ENCODE data around the gene C20orf202. TPM values are rescaled to one million over a fixed set of nuclear protein-coding genes. Genes with fewer than 3 reads are reported as not detected.

The C20orf202 gene
- polyA plus RNA-seq, 1 of the 3 experiments (the other 2 are of a cell fraction), result not detected

DNA sequence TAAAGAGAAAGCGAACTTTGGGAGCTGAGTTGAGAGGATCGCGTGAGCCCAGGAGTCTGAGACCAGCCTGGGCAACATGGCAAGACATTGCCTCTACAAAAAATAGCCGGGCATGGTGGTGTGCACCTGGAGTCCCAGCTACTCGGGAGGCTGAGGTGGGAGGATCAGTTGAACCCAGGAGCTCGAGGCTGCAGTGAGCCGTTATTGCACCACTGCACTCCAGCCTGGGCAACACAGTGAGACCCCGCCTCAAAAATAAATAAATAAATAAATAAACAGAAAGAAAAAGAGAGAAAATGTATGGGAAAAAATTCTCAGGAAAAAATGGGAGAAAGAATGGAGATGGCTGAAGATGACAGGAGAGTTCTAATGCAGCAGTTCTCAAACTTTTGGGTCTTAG is 2.5 kb downstream of the C20orf202 start:
- Histone ChIP-seq H3K9me2 (no peaks in the 10 kb centered on the region), H3K4me1 (ENCODE audit: control insufficient read depth in 1 of 2, insufficient read depth in 2 of 2, low read depth in 1 of 2, low read length in 1 of 2) (no peaks in the 10 kb centered on the region), H3K4me3 (ENCODE audit: low read depth in 2 of 2, low read length in 1 of 2) (no peak overlapping the region), H3K9me3 (no peaks in the 10 kb centered on the region), H4K20me1 (ENCODE audit: insufficient read depth) (no peaks in the 10 kb centered on the region), H3K27ac (ENCODE audit: low read depth in 2 of 2, low read length in 1 of 2) (no peak overlapping the region), H2AFZ (ENCODE audit: low read depth) (no peak overlapping the region), H3K9ac (no peak overlapping the region), H3K79me2 (ENCODE audit: insufficient read depth) (no peaks in the 10 kb centered on the region), H3K36me3 (replicated peaks in 1 of 2; ENCODE audit: control insufficient read depth in 1 of 2, insufficient read depth in 2 of 2, low read length in 1 of 2) (no peaks in the 10 kb centered on the region), H3K27me3 (ENCODE audit: insufficient read depth) (no peaks in the 10 kb centered on the region; the same call in 1 of the 2 replicates), H3F3A (replicated peaks; ENCODE audit: insufficient read depth) (no peaks in the 10 kb centered on the region), H3K4me2 (no peak overlapping the region)
- WGBS (ENCODE audit: low lambda C conversion rate), result 62% methylated on average over 8 of the region's 8 CpGs
- ChIA-PET POLR2A (no interaction called here), CTCF (interaction anchor here (1.1 to 3.7 kb wide), 3 partner anchors 19 to 97 kb away, joined by 3 to 11 read pairs (median 9); no protein-coding TSS in a partner anchor)
- DNase-seq, result no peak
- TF ChIP-seq, protein P1, sequence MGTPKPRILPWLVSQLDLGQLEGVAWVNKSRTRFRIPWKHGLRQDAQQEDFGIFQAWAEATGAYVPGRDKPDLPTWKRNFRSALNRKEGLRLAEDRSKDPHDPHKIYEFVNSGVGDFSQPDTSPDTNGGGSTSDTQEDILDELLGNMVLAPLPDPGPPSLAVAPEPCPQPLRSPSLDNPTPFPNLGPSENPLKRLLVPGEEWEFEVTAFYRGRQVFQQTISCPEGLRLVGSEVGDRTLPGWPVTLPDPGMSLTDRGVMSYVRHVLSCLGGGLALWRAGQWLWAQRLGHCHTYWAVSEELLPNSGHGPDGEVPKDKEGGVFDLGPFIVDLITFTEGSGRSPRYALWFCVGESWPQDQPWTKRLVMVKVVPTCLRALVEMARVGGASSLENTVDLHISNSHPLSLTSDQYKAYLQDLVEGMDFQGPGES (IDR thresholded peaks at IDR 0.05; ENCODE audit: low read depth, low read length), result no peak
- TF ChIP-seq GATA2 (CRISPR knock-in tag; IDR thresholded peaks at IDR 0.05) (no peak), RFX5 (IDR thresholded peaks at IDR 0.05; ENCODE audit: low read length) (no peak), NFIC (IDR thresholded peaks at IDR 0.05; ENCODE audit: borderline replicate concordance) (no peak), EZH2phosphoT487 (IDR thresholded peaks at IDR 0.05; ENCODE audit: borderline replicate concordance, low read depth) (no peak), FOXM1 (IDR thresholded peaks at IDR 0.05; ENCODE audit: low read depth) (no peak), EP300 (IDR thresholded peaks at IDR 0.05; ENCODE audit: borderline replicate concordance in 1 of 2, low read depth in 1 of 2, low read length in 1 of 2) (no peak), RCOR1 (IDR thresholded peaks at IDR 0.05; ENCODE audit: low read length) (no peak), SIN3A (IDR thresholded peaks at IDR 0.05; ENCODE audit: borderline replicate concordance, low read depth, low read length) (no peak), MXI1 (IDR thresholded peaks at IDR 0.05; ENCODE audit: low read depth, low read length) (no peak), YY1 (IDR thresholded peaks at IDR 0.05; ENCODE audit: low read depth) (no peak), PBX3 (IDR thresholded peaks at IDR 0.05) (no peak), POLR2AphosphoS5 (IDR thresholded peaks at IDR 0.05; ENCODE audit: low read depth, low read length) (no peak)
- TF ChIP-seq, protein P2, sequence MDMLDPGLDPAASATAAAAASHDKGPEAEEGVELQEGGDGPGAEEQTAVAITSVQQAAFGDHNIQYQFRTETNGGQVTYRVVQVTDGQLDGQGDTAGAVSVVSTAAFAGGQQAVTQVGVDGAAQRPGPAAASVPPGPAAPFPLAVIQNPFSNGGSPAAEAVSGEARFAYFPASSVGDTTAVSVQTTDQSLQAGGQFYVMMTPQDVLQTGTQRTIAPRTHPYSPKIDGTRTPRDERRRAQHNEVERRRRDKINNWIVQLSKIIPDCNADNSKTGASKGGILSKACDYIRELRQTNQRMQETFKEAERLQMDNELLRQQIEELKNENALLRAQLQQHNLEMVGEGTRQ (IDR thresholded peaks at IDR 0.05; ENCODE audit: borderline replicate concordance, low read depth, low read length), result no peak
- TF ChIP-seq, protein P3, sequence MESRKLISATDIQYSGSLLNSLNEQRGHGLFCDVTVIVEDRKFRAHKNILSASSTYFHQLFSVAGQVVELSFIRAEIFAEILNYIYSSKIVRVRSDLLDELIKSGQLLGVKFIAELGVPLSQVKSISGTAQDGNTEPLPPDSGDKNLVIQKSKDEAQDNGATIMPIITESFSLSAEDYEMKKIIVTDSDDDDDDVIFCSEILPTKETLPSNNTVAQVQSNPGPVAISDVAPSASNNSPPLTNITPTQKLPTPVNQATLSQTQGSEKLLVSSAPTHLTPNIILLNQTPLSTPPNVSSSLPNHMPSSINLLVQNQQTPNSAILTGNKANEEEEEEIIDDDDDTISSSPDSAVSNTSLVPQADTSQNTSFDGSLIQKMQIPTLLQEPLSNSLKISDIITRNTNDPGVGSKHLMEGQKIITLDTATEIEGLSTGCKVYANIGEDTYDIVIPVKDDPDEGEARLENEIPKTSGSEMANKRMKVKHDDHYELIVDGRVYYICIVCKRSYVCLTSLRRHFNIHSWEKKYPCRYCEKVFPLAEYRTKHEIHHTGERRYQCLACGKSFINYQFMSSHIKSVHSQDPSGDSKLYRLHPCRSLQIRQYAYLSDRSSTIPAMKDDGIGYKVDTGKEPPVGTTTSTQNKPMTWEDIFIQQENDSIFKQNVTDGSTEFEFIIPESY (IDR thresholded peaks at IDR 0.05; ENCODE audit: borderline replicate concordance, low read depth), result no peak
- TF ChIP-seq, protein P4, sequence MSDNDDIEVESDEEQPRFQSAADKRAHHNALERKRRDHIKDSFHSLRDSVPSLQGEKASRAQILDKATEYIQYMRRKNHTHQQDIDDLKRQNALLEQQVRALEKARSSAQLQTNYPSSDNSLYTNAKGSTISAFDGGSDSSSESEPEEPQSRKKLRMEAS (IDR thresholded peaks at IDR 0.05; ENCODE audit: low read depth), result no peak

Measured in SK-N-SH (cell line).